Measurements from ENCODE around the gene ANKRD6. TPM values are rescaled to one million over a fixed set of nuclear protein-coding genes. Genes with fewer than 3 reads are reported as not detected.
A peak's percentile ranks its signal among the peaks of the same experiment; 100 is the strongest.

The ANKRD6 gene
- total and polyA plus RNA-seq, 8 donors: 14.1 to 50.7 (median 37.2) TPM

GRCh38 chr6:89501753-89502152, 68.8 kb downstream of the ANKRD6 start:
- DNase-seq: no peak
- no peak overlapping the region for H3K27ac ChIP-seq
- H3K9me3 ChIP-seq: no peaks in the 10 kb centered on the region
- peaks cover 0 to 4% of the 10 kb centered on the region in 2 donors for H3K4me1 ChIP-seq
- H3K4me3 ChIP-seq: no peak overlapping the region
- no peaks in the 10 kb centered on the region for H3K27me3 ChIP-seq
- intact Hi-C loops (cut with DNase I): no loop called here
- no peak for ATAC-seq
- H3K36me3 ChIP-seq: no peaks in the 10 kb centered on the region
- TF ChIP-seq CTCF (IDR thresholded peaks at IDR 0.05): no peak

GRCh38 chr6:89503641-89504040, 70.7 kb downstream of the ANKRD6 start:
- peak; percentile 91 for ATAC-seq
- no peak for TF ChIP-seq CTCF (IDR thresholded peaks at IDR 0.05)
- H3K9me3 ChIP-seq: no peaks in the 10 kb centered on the region
- no peak overlapping the region for H3K27ac ChIP-seq
- H3K36me3 ChIP-seq: no peaks in the 10 kb centered on the region
- no peak overlapping the region for H3K4me3 ChIP-seq
- peak in 1 of 4 donors; percentile 73 for DNase-seq
- H3K27me3 ChIP-seq: no peaks in the 10 kb centered on the region
- intact Hi-C loops (cut with DNase I): no loop called here
- H3K4me1 ChIP-seq: peaks cover 0 to 4% of the 10 kb centered on the region in 2 donors

GRCh38 chr6:89505847-89506246, 72.9 kb downstream of the ANKRD6 start:
- ATAC-seq (no peak), DNase-seq (no peak)
- H3K27ac ChIP-seq: no peak overlapping the region
- H3K4me3 ChIP-seq: no peak overlapping the region
- no peaks in the 10 kb centered on the region for H3K27me3 ChIP-seq
- H3K4me1 ChIP-seq: peaks cover 0 to 9% of the 10 kb centered on the region in 2 donors
- intact Hi-C loops (cut with DNase I): no loop called here
- H3K9me3 ChIP-seq: no peaks in the 10 kb centered on the region
- no peaks in the 10 kb centered on the region for H3K36me3 ChIP-seq
- no peak for TF ChIP-seq CTCF (IDR thresholded peaks at IDR 0.05)

DNA sequence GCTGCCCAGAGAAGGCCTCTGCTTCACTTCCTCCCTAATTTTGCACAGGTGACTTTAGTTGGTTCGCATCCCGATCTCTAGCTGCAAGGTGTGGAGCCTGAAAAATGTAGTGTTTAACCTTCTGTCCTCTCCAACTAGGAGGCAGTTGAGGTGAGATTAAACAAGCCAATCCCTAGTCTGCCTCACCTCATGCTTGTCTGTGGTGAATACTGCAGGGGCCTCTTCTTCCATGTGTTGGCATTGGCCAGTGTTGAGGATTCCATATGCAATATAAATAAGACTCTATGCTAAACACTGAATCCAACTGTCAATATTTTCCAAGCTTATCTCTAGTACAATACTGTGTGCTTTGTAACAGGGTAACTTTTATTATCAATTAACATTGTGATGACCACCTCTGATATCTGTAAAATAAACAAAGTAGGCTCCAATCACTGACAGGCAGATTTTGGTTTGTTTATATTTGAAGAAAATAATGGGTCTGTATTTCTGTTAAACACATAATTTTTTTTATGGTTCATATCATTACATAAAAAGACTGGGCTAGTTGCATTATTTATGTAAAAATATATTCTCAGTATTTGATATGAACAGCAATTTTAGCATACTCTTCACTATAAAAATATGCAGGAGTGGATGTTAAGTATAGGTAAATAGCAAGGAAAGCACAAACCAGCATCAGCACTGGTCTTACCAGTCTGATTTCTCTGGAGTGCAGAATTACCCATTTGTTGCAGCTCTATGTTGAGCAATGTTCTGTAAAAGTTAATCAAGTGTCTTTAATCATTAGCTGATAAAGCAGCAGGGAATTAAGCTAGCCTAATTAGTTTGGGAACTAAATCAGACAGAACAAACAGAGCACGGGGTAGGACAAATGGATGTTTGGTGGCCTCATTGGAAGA, 74.0 kb downstream of the ANKRD6 start:
- Histone ChIP-seq H3K4me1 (peaks cover 0 to 9% of the 10 kb centered on the region in 2 donors), H3K36me3 (no peaks in the 10 kb centered on the region), H3K9me3 (no peaks in the 10 kb centered on the region), H3K27ac (peak overlapping the region in 1 of 2 donors; percentile 67), H3K4me3 (no peak overlapping the region), H3K27me3 (no peaks in the 10 kb centered on the region)
- DNase-seq (peak in 1 of 4 donors; percentile 25), ATAC-seq (peak; percentile 66)
- TF ChIP-seq CTCF (IDR thresholded peaks at IDR 0.05): no peak
- intact Hi-C loops (cut with DNase I): no loop called here

DNA sequence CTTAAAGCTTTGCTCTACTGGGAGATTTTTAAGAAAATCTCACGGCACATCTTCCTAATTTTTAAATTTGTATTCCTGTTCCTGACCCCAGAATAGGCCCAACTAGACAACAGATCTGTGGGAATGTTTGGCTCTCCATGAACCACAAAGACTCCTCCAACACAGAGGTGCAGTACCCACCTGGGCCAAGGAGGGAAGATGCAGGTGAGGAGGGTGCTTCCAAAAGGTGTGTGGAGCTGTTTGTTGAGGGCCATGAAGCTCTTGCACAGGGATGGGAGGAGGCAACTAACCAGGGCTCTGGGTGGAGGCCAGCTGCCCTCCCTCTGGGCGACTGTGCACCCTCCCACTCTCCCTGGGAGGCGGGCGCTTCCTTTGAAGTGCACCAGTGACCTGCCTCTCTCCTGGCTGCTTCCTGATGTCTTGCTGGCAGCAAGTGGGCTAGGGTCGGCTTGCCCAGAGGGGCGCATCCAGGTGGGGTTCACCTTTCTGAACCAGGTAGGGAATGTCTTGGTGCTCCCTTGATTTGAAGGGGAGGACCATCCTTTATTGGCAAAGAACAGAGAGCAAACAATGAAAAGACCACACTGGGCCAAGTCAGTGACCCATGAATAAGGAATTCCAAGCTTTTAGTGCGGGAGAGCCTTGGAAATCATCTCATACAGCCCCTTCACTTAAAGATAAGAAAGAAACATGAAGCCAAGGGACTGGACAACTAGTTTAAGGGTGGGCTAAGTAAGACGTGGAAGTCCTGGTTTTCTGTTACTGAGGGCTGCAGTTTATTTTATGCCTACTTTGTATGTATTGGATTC, 76.0 kb downstream of the ANKRD6 start:
- no peak for TF ChIP-seq CTCF (IDR thresholded peaks at IDR 0.05)
- Histone ChIP-seq H3K27me3 (no peaks in the 10 kb centered on the region), H3K4me1 (peaks cover 0 to 5% of the 10 kb centered on the region in 2 donors), H3K9me3 (no peaks in the 10 kb centered on the region), H3K27ac (peak overlapping the region in 1 of 2 donors; percentile 8), H3K36me3 (no peaks in the 10 kb centered on the region), H3K4me3 (no peak overlapping the region)
- intact Hi-C loops (cut with DNase I): no loop called here
- DNase-seq (peak in 2 of 4 donors; percentile 63 to 77), ATAC-seq (peak; percentile 82)
